Psoas muscle (tissue), 8 donors: Measurements from ENCODE around the gene LMCD1. TPM values are rescaled to one million over a fixed set of nuclear protein-coding genes. Genes with fewer than 3 reads are reported as not detected.

Source experiments
- ATAC-seq, 4 donors: fragments of 200-7000 bp; cut with Tn5 transposase; one replicate each; pipeline ENCODE4 v1.9.1; 2020; ENCODE audit warnings: moderate library complexity in 3 of 4, mild to moderate bottlenecking in 2 of 4
- DNase-seq, 2 donors: peaks; one replicate each; pipeline ENCODE4 v3.0.0-alpha.2; 2020
- H3K27ac ChIP-seq: fragments of 200-600 bp; one replicate; pipeline ENCODE4 v1.8.0; 2022
- H3K27me3 ChIP-seq, 3 donors: fragments of 200-600 bp in 1 of 3; one replicate each; pipeline versions ENCODE4 v1.6.1 to v1.8.0; 2013 to 2022; ENCODE audit warnings: low read length in 2 of 3, mild to moderate bottlenecking in 2 of 3, moderate library complexity in 1 of 3; ENCODE audit not compliant: insufficient read depth in 3 of 3
- H3K36me3 ChIP-seq, 2 donors: fragments of 200-600 bp in 1 of 2; one replicate each; pipeline versions ENCODE4 v1.6.1 to v1.8.0; 2013 to 2022; ENCODE audit warnings: low read depth in 1 of 2, mild to moderate bottlenecking in 1 of 2, moderate library complexity in 1 of 2; ENCODE audit not compliant: insufficient read depth in 1 of 2
- H3K4me1 ChIP-seq: fragments of 200-600 bp; one replicate; pipeline ENCODE4 v1.8.0; 2022
- H3K4me3 ChIP-seq: fragments of 200-600 bp; one replicate; pipeline ENCODE4 v1.8.0; 2022; ENCODE audit warnings: mild to moderate bottlenecking
- H3K9me3 ChIP-seq: fragments of 200-600 bp; one replicate; pipeline ENCODE4 v1.8.0; 2022
- CTCF ChIP-seq: fragments of 200-600 bp; IDR thresholded peaks from one replicate; pipeline ENCODE4 v1.8.0; 2022; ENCODE audit warnings: antibody characterized with exemption
- whole genome bisulfite sequencing, 3 donors: extraction: QIAGEN DNeasy Blood & Tissue Kit; methylation state at CpG; one replicate each; pipeline versions ENCODE4 v1.1.6 to v1.1.7; 2013; 5-methylcytosine and 5-hydroxymethylcytosine counted together
- intact Hi-C, 2 donors: fragments of 100-400 bp; cut with DNase I; formaldehyde crosslinking; loops; one replicate each; pipeline versions ENCODE4 v1.11.0 to v1.14.2; 2022
- polyA plus RNA-seq, 3 donors: library from polyadenylated mRNA; stranded (reverse); fragments of 200-250 nt; gene quantifications; one replicate each; pipeline ENCODE4 v1.2.3, GENCODE V29; 2013
- total RNA-seq, 4 donors: library from RNA; stranded (reverse); fragmentation: NEBNext Ultra II Directional in 2 of 4; extraction: Animal tissue kit (Norgen Biotek cat#: 25700) in 2 of 4; gene quantifications; one replicate each; pipeline versions ENCODE4 v1.2.1 to v1.2.4, GENCODE V29; 2021 to 2023
- donor health status: healthy with polysubstance abuse.
- donor health status: DM: no; HTN: no; CAD: no; lungs with moderate emphysema.
- donor health status: Bipolar disorder and iron deficiency.
- donor health status: healthy.
- donor health status: DM: yes; HTN: yes; CAD: no.
- donor health status: DM: no; HTN: no; CAD: no.
- donor health status: DM: no; HTN: no; CAD: no.
- donor health status: DM: yes; HTN: yes; CAD: no.

Gene LMCD1
- total and polyA plus RNA-seq, 7 donors = 83.0 to 1,120 (median 411) TPM

DNA sequence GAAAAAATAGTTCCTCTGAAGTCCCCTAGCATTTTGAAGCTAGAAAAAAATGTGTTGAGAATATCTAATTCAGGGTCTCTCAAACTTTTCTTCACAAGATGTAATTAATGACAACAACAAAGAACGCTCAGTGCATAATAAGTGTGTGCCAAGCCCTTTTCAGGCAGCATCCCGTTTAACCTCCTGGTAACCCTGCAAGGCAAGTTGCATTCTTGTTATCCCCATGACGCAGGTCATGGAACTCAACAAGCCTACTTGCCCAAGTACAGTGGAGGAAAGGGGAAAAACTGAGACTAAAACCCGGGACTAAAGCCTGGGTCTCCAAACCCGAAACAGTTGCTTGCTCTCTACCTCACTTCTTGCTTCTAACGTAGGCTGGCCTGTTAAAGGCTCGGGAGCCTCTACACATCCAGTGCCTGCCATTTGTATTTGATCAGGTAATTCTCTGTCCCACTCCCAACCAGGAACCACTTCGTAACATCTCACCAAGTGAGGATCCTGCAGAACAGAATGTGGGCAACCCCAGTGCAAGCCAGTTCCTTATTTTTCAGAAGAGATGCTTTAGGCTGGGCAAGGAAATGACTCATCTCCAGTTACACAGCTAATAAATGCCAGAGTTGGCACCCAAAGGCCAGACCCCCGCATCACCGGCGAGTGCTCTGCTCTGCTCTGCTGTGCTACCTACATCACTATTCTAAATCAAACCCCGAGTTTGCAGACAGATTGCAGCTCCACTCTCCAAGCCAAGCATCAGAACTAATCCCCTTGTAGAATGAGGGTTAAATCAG lies 28.3 kb downstream of the LMCD1 start:
- ATAC-seq = peak in 3 of 4 donors; percentile 9 to 18 (median 14)
- 42 to 62% (median 56%) methylated on average over 12 of the region's 12 CpGs for WGBS, 3 donors
- H3K4me1 ChIP-seq = peaks cover 65% of the 10 kb centered on the region

DNA sequence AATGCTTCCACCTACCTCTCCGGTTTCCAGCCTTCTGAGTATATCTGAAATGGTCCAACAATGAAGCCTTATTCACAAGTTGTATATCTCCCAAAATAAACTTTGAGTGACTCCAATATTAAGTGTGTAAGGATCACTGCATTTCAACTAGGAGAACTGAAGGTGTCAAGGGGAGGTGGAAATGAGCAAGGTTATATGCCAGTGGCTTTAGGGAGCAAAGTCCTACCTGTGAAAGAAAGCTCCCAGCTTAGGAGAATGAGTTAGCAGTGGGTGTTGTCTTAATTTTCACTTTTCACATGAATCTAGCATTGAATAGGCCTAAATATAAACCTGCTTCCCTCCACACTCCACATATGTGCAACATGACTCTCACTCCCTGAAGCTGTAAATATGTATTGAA lies 29.0 kb downstream of the LMCD1 start:
- Histone ChIP-seq H3K27me3 (no peaks in the 10 kb centered on the region), H3K9me3 (no peaks in the 10 kb centered on the region), H3K27ac (peak overlapping the region; percentile 62), H3K4me3 (no peak overlapping the region), H3K36me3 (peaks cover 8 to 75% of the 10 kb centered on the region in 2 donors), H3K4me1 (peaks cover 69% of the 10 kb centered on the region)
- intact Hi-C loops = no loop called here
- 17 to 42% (median 18%) methylated on average over 1 of the region's 1 CpG for WGBS, 3 donors
- no peak for DNase-seq
- no peak for TF ChIP-seq CTCF
- ATAC-seq = peak in 1 of 4 donors; percentile 26

More for the DNA sequence above, 28.3 kb downstream of the LMCD1 start:
- H3K36me3 ChIP-seq = peaks cover 5 to 72% of the 10 kb centered on the region in 2 donors
- no peaks in the 10 kb centered on the region for H3K9me3 ChIP-seq
- no peak overlapping the region for H3K4me3 ChIP-seq
- DNase-seq = no peak
- no peaks in the 10 kb centered on the region for H3K27me3 ChIP-seq
- H3K27ac ChIP-seq = peak overlapping the region; percentile 62
- TF ChIP-seq CTCF = no peak
- intact Hi-C loops = no loop called here

DNA sequence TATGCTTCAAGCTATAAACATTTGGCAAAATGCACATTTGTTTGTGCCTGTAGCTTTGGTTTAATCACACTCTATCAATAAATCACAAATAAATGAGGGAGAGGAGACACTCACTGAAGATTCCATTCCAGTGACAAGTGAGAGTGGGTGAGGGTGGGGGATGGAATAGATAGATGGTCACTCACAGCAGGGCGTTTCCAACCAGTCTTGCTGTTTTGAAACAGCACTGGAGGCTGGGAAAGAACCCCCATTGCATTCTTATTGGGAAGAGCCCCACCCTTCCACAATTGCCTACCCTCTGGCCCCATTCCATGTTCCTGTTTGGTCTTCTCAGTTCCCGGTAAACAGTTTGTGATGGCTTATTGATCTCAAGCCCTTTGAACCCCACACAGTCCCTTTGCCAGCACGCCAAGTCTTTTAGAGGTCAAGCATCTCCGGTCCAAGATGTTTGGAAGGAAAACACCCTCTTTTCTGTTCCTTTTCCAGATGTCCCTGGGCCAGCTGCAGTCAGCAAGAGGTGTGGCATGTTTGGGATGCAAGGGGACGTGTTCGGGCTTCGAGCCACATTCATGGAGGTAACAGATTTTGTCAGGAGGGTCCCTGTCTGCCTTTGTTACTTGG lies 30.7 kb downstream of the LMCD1 start:
- no peak overlapping the region for H3K4me3 ChIP-seq
- no peaks in the 10 kb centered on the region for H3K27me3 ChIP-seq
- DNase-seq (peak in 1 of 2 donors; percentile 62), ATAC-seq (peak in 2 of 4 donors; percentile 55 to 59)
- H3K9me3 ChIP-seq = no peaks in the 10 kb centered on the region
- peak overlapping the region; percentile 42 for H3K27ac ChIP-seq
- intact Hi-C loops = no loop called here
- peaks cover 59% of the 10 kb centered on the region for H3K4me1 ChIP-seq
- no peak for TF ChIP-seq CTCF
- 20 to 31% (median 29%) methylated on average over 7 of the region's 7 CpGs for WGBS, 3 donors
- peaks cover 15 to 88% of the 10 kb centered on the region in 2 donors for H3K36me3 ChIP-seq

GRCh38 chr3:8536096-8537056 lies 34.8 kb downstream of the LMCD1 start:
- peak in 3 of 4 donors; percentile 18 to 36 (median 21) for ATAC-seq
- no peak for DNase-seq
- WGBS, 3 donors = 63 to 68% (median 67%) methylated on average over 8 of the region's 8 CpGs
- no peaks in the 10 kb centered on the region for H3K9me3 ChIP-seq
- no peak for TF ChIP-seq CTCF
- intact Hi-C loops = no loop called here
- peaks cover 40% of the 10 kb centered on the region for H3K4me1 ChIP-seq
- no peaks in the 10 kb centered on the region for H3K27me3 ChIP-seq
- H3K4me3 ChIP-seq = no peak overlapping the region
- H3K27ac ChIP-seq = peak overlapping the region; percentile 32
- H3K36me3 ChIP-seq = peaks cover 22 to 94% of the 10 kb centered on the region in 2 donors
